ENCODE data around the gene VSIG10L. TPM values are rescaled to one million over a fixed set of nuclear protein-coding genes. Genes with fewer than 3 reads are reported as not detected.
A peak's percentile ranks its signal among the peaks of the same experiment; 100 is the strongest.

VSIG10L gene
- total RNA-seq, 1 experiment from 2014 or later = 11.6 TPM

GRCh38 chr19:51337141-51337860 is 4.6 kb downstream of the VSIG10L start (continued):
- TF ChIP-seq ERG (CRISPR knock-in tag; IDR thresholded peaks at IDR 0.05) (no peak), ZMAT4 (CRISPR knock-in tag; IDR thresholded peaks at IDR 0.05) (no peak), AFF4 (CRISPR knock-in tag; IDR thresholded peaks at IDR 0.05; ENCODE audit: borderline replicate concordance) (no peak), NFYB (CRISPR knock-in tag; conservative IDR thresholded peaks at IDR 0.05; ENCODE audit: low read depth) (no peak), FOXK1 (CRISPR knock-in tag; IDR thresholded peaks at IDR 0.05) (no peak), RORB (CRISPR knock-in tag; IDR thresholded peaks at IDR 0.05) (no peak), USF2 (CRISPR knock-in tag; IDR thresholded peaks at IDR 0.05) (no peak)

- ChIA-PET CTCF (interaction anchor here (1.0 kb wide), 1 partner anchor 88 kb away, joined by 3 read pairs; no protein-coding TSS in a partner anchor), POLR2A (no interaction called here)
- Mint-ChIP-seq H3K27ac (no peak overlapping the region), H3K4me3 (no peak overlapping the region), H3K9me3 (peaks cover 25% of the 10 kb centered on the region), H3K4me1 (peaks cover 8% of the 10 kb centered on the region), H3K27me3 (ENCODE audit: low read depth) (peaks cover 2% of the 10 kb centered on the region; the same call in 1 of the 2 replicates), H3K36me3 (peaks cover 47% of the 10 kb centered on the region)
- DNase-seq (ENCODE audit: low spot score) = no peak
- TF ChIP-seq ZNF121 (CRISPR knock-in tag; IDR thresholded peaks at IDR 0.05) (no peak), NFYB (CRISPR knock-in tag; conservative IDR thresholded peaks at IDR 0.05; ENCODE audit: low read depth) (peak; percentile 66)
- ATAC-seq = peak; percentile 40
These were observed 8.0 kb downstream of the VSIG10L start for GRCh38 chr19:51333836-51334460.

- Mint-ChIP-seq H3K27ac (no peak overlapping the region), H3K9me3 (peaks cover 25% of the 10 kb centered on the region), H3K27me3 (ENCODE audit: low read depth) (peaks cover 9% of the 10 kb centered on the region), H3K4me1 (peaks cover 8% of the 10 kb centered on the region), H3K36me3 (peaks cover 47% of the 10 kb centered on the region), H3K4me3 (no peak overlapping the region)
- ATAC-seq (no peak), DNase-seq (ENCODE audit: low spot score) (no peak)
- POLR2A ChIA-PET = no interaction called here
- CTCF ChIA-PET = no interaction called here
- TF ChIP-seq TEAD4 (CRISPR knock-in tag; IDR thresholded peaks at IDR 0.05) (no peak), ESRRA (CRISPR knock-in tag; IDR thresholded peaks at IDR 0.05; ENCODE audit: borderline replicate concordance) (no peak), ZNF263 (CRISPR knock-in tag; IDR thresholded peaks at IDR 0.05; ENCODE audit: low read depth) (no peak), HMGXB4 (CRISPR knock-in tag; IDR thresholded peaks at IDR 0.05) (no peak), NFATC4 (CRISPR knock-in tag; IDR thresholded peaks at IDR 0.05) (no peak), GRHL2 (CRISPR knock-in tag; IDR thresholded peaks at IDR 0.05; ENCODE audit: insufficient replicate concordance, severe bottlenecking) (no peak), ZNF232 (CRISPR knock-in tag; IDR thresholded peaks at IDR 0.05) (no peak), ZNF512 (CRISPR knock-in tag; IDR thresholded peaks at IDR 0.05; ENCODE audit: borderline replicate concordance) (no peak), PRRX2 (CRISPR knock-in tag; IDR thresholded peaks at IDR 0.05) (no peak), JAZF1 (CRISPR knock-in tag; IDR thresholded peaks at IDR 0.05) (no peak), ZNF671 (CRISPR knock-in tag; IDR thresholded peaks at IDR 0.05) (no peak), SMAD4 (CRISPR knock-in tag; IDR thresholded peaks at IDR 0.05) (no peak), E2F4 (CRISPR knock-in tag; IDR thresholded peaks at IDR 0.05; ENCODE audit: borderline replicate concordance, low read depth) (no peak), ZNF396 (CRISPR knock-in tag; IDR thresholded peaks at IDR 0.05; ENCODE audit: borderline replicate concordance) (no peak)
These were observed 10.2 kb downstream of the VSIG10L start for GRCh38 chr19:51331716-51332115.

Data from WTC11 (cell line).